Peyer's patch (tissue), 4 donors: Measurements from ENCODE around the gene ENHO. TPM values are rescaled to one million over a fixed set of nuclear protein-coding genes. Genes with fewer than 3 reads are reported as not detected.

ENCODE experiments used
- DNase-seq, 3 donors: peaks; one replicate each; pipeline ENCODE4 v3.0.0-alpha.2; 2017 to 2019
- H3K27ac ChIP-seq, 4 donors: fragments of 200-600 bp; sonication (generic); one replicate each; pipeline ENCODE4 v1.5.1; 2016 to 2019
- H3K27me3 ChIP-seq, 2 donors: fragments of 200-600 bp; sonication (generic); one replicate each; pipeline ENCODE4 v1.5.1; 2019
- H3K36me3 ChIP-seq, 3 donors: fragments of 200-600 bp; sonication (generic); one replicate each; pipeline ENCODE4 v1.5.1; 2016 to 2019
- H3K4me1 ChIP-seq, 4 donors: fragments of 200-600 bp; sonication (generic); one replicate each; pipeline ENCODE4 v1.5.1; 2016 to 2019
- H3K4me3 ChIP-seq, 4 donors: fragments of 200-600 bp; sonication (generic); 1 replicate in 3 of 4; 2 replicates in 1 of 4; pipeline ENCODE4 v1.5.1; 2016 to 2019; ENCODE audit warnings: mild to moderate bottlenecking in 1 of 4
- H3K9me3 ChIP-seq, 4 donors: fragments of 200-600 bp; sonication (generic); one replicate each; pipeline ENCODE4 v1.5.1; 2016 to 2019; ENCODE audit warnings: mild to moderate bottlenecking in 1 of 4
- CTCF ChIP-seq, 6 experiments: fragments of 450-650 bp in 4 of 6; fragments of 200-600 bp in 2 of 6; sonication (generic) in 1 of 6; IDR thresholded peaks; one replicate each; pipeline ENCODE4 v1.5.1; 2017 to 2019; ENCODE audit warnings: antibody characterized with exemption in 6 of 6, mild to moderate bottlenecking in 3 of 6, moderate library complexity in 1 of 6
- POLR2A ChIP-seq, 2 donors: fragments of 450-650 bp; IDR thresholded peaks; one replicate each; pipeline ENCODE4 v1.5.1; 2017; ENCODE audit warnings: antibody characterized with exemption in 2 of 2, mild to moderate bottlenecking in 2 of 2, moderate library complexity in 2 of 2
- total RNA-seq, 4 donors: library from RNA; depleted of rRNA; stranded (reverse); fragments of >200 nt; gene quantifications; one replicate each; pipeline ENCODE4 v1.1.0, GENCODE V29; 2016

Gene ENHO
- total RNA-seq, 4 donors from 2014 or later: 1.8 to 3.3 TPM; not detected in 2

- no peaks in the 10 kb centered on the region for H3K4me1 ChIP-seq
- no peaks in the 10 kb centered on the region for H3K27me3 ChIP-seq
- H3K36me3 ChIP-seq: no peaks in the 10 kb centered on the region
- no peaks in the 10 kb centered on the region for H3K9me3 ChIP-seq
- no peak overlapping the region for H3K27ac ChIP-seq
- TF ChIP-seq CTCF (IDR thresholded peaks at IDR 0.05) (no peak), POLR2A (IDR thresholded peaks at IDR 0.05) (no peak)
- peak in 2 of 3 donors; percentile 31 to 40 for DNase-seq
- no peak overlapping the region for H3K4me3 ChIP-seq
Measured at GRCh38 chr9:34551751-34552605, 29.2 kb upstream of the ENHO start.

GRCh38 chr9:34550681-34551270 is 28.0 kb upstream of the ENHO start:
- peak in 1 of 3 donors; percentile 37 for DNase-seq

GRCh38 chr9:34550016-34550680 is 27.4 kb upstream of the ENHO start:
- H3K27ac ChIP-seq: no peak overlapping the region
- no peaks in the 10 kb centered on the region for H3K9me3 ChIP-seq
- peak in 1 of 3 donors; percentile 28 for DNase-seq
- no peak overlapping the region for H3K4me3 ChIP-seq
- TF ChIP-seq CTCF (IDR thresholded peaks at IDR 0.05) (no peak), POLR2A (IDR thresholded peaks at IDR 0.05) (no peak)
- H3K4me1 ChIP-seq: no peaks in the 10 kb centered on the region
- H3K27me3 ChIP-seq: no peaks in the 10 kb centered on the region
- no peaks in the 10 kb centered on the region for H3K36me3 ChIP-seq

More at GRCh38 chr9:34550681-34551270, 28.0 kb upstream of the ENHO start:
- Histone ChIP-seq H3K4me1 (no peaks in the 10 kb centered on the region), H3K4me3 (no peak overlapping the region), H3K27ac (no peak overlapping the region), H3K36me3 (no peaks in the 10 kb centered on the region), H3K27me3 (no peaks in the 10 kb centered on the region), H3K9me3 (no peaks in the 10 kb centered on the region)
- no peak for TF ChIP-seq CTCF (IDR thresholded peaks at IDR 0.05)
- TF ChIP-seq POLR2A (IDR thresholded peaks at IDR 0.05): no peak

- Histone ChIP-seq H3K4me3 (no peak overlapping the region), H3K36me3 (no peaks in the 10 kb centered on the region), H3K9me3 (no peaks in the 10 kb centered on the region), H3K4me1 (no peaks in the 10 kb centered on the region), H3K27ac (no peak overlapping the region), H3K27me3 (no peaks in the 10 kb centered on the region)
- TF ChIP-seq CTCF (IDR thresholded peaks at IDR 0.05): no peak
- no peak for TF ChIP-seq POLR2A (IDR thresholded peaks at IDR 0.05)
- no peak for DNase-seq
Measured at GRCh38 chr9:34549407-34549732, 26.6 kb upstream of the ENHO start.

GRCh38 chr9:34547960-34548611 is 25.3 kb upstream of the ENHO start:
- H3K27me3 ChIP-seq: no peaks in the 10 kb centered on the region
- no peak overlapping the region for H3K27ac ChIP-seq
- H3K36me3 ChIP-seq: no peaks in the 10 kb centered on the region
- no peaks in the 10 kb centered on the region for H3K4me1 ChIP-seq
- H3K9me3 ChIP-seq: no peaks in the 10 kb centered on the region
- H3K4me3 ChIP-seq: no peak overlapping the region
- DNase-seq: peak in 2 of 3 donors; percentile 73 to 81
- peak in 5 of 6 experiments; percentile 15 to 89 (median 84) for TF ChIP-seq CTCF (IDR thresholded peaks at IDR 0.05)
- TF ChIP-seq POLR2A (IDR thresholded peaks at IDR 0.05): no peak
